Skeletal muscle satellite cell (primary cell): ENCODE measurements around the gene CDC42EP3.
A peak's percentile ranks its signal among the peaks of the same experiment; 100 is the strongest.

Experiments
- H3K27me3 ChIP-seq: 2 replicates; pipeline ENCODE4 v1.7.0; 2013; ENCODE audit warnings: low read length; ENCODE audit not compliant: control insufficient read depth, insufficient read depth
- H3K36me3 ChIP-seq: 2 replicates; pipeline ENCODE4 v1.7.0; 2013; ENCODE audit warnings: mild to moderate bottlenecking, control low read depth, low read length; ENCODE audit not compliant: insufficient read depth
- H3K4me1 ChIP-seq: 2 replicates; pipeline ENCODE4 v1.7.0; 2013; ENCODE audit warnings: low read length; ENCODE audit not compliant: control insufficient read depth, insufficient read depth
- H3K4me2 ChIP-seq: 2 replicates; pipeline ENCODE4 v1.7.0; 2013; ENCODE audit warnings: mild to moderate bottlenecking, low read length
- H3K4me3 ChIP-seq: 2 replicates; pipeline ENCODE4 v1.7.0; 2013; ENCODE audit warnings: low read length
- H3K9ac ChIP-seq: 2 replicates; pipeline ENCODE4 v1.7.0; 2013; ENCODE audit warnings: mild to moderate bottlenecking, low read depth, low read length, moderate library complexity
- H3K9me3 ChIP-seq: replicated peaks from 2 replicates; pipeline ENCODE4 v1.7.0; 2013; ENCODE audit warnings: mild to moderate bottlenecking, control low read depth, low read length

Gene CDC42EP3

DNA sequence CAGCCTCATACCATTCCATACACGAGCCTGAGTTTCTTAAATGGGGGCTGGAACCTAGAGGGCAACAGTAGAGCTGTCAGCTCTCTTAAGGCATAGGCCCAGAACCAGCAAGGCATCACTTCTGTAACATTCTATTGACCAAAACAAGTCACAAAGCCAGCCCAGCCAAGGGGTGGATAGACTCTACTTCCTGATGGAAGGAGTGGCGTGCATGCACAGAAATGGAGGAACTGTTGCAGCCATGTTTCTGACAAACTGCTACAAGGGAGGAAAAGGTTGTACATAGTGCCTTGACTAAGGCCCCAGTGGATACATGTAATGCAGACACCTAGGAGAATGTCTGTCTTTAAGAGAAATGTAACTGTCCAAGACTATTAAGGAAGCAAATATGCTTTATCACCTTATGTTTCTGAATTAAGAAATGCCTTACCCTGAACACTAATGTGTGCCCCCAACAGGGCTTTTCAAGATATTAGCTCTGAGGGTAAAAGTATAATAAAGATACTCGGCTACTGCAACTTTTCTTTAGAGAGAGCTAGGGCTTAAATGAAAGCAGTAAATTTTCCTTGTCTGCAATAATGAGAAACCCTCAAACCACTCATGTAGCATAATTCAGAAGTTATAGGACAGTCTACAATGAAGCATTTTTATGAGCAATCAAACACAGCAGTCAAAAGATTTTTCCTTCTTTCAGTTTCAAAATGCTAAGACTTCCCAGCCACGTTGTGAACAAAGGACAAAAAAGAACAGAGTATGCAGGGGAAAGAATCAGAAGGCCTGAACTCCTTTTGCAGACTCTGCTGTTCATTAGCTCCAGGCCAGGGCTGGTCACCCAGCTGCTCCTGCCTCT lies 35.1 kb upstream of the CDC42EP3 start:
- Histone ChIP-seq H3K9ac (no peak overlapping the region), H3K4me2 (no peak overlapping the region), H3K27me3 (no peaks in the 10 kb centered on the region), H3K4me3 (no peak overlapping the region), H3K36me3 (no peaks in the 10 kb centered on the region), H3K4me1 (peaks cover 25% of the 10 kb centered on the region), H3K9me3 (no peaks in the 10 kb centered on the region)

DNA sequence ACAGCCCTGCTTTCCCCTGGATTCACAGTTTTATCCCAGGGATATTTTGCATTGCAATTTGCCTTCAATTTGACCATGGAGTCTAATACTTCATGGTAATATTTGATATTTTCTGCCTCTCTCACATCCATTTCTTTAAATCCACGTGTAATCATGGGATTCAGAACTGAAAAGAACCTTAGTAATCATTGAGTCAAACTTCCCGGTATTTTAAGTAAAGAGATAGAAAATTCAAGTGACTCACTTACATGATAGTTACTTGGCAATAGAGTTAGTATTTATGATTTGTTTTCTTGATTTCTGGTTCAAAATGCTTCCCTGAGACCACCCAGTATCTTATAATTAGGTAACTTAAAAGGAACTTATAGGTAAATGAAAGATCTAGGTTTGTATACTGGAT lies 33.7 kb upstream of the CDC42EP3 start:
- Histone ChIP-seq H3K27me3 (no peaks in the 10 kb centered on the region), H3K36me3 (no peaks in the 10 kb centered on the region), H3K4me1 (peaks cover 11% of the 10 kb centered on the region), H3K9ac (no peak overlapping the region), H3K9me3 (no peaks in the 10 kb centered on the region), H3K4me3 (no peak overlapping the region), H3K4me2 (no peak overlapping the region)

DNA sequence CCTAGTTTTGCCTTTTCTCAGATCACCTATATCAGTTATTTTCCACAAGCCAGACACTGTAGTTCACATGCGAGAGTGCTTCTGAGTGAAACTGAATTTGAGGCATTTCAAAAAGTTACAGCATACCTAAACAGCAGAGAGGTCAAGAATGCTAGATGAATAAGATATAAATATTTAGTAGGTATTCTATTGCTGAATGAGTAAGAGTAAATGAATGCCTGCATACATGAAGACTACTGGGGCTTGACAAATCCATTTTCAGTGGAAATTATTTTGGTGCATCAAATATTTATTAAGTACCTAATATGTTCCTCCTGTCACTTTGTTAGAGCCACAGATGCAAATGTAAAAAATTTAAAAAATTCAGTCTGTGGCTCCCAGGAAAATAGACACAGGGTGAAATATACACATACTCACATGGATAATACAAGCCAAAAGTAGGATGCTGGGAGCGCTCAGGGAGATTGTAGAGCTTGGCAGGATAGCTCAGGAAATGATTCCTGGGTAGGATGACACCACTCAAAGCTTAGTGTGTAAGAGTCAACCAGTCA lies 27.6 kb upstream of the CDC42EP3 start:
- H3K9me3 ChIP-seq = no peaks in the 10 kb centered on the region
- H3K27me3 ChIP-seq = no peaks in the 10 kb centered on the region
- H3K36me3 ChIP-seq = no peaks in the 10 kb centered on the region
- H3K4me3 ChIP-seq = no peak overlapping the region
- peaks cover 15% of the 10 kb centered on the region for H3K4me1 ChIP-seq
- H3K9ac ChIP-seq = no peak overlapping the region
- no peak overlapping the region for H3K4me2 ChIP-seq

DNA sequence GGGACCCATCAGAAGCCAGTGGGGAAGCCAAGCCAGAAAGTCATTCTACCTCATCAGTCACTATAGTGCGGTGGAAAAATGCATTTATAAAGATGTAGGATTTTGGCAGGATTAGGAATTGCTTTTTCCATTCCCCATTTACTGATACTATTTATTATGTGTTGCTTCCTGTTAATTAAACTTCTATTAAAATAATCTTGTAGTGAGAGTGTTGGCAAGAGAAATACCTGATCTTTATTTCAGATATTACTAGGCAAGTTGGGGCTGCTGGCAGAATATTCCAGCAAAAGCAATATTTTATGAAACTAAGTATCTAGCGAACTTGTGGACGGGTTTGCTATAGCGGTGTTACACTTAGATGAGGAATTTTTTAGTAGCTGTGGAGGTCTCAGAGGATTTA lies 23.9 kb upstream of the CDC42EP3 start:
- Histone ChIP-seq H3K4me1 (peaks cover 15% of the 10 kb centered on the region), H3K4me3 (no peak overlapping the region), H3K9me3 (no peaks in the 10 kb centered on the region), H3K36me3 (no peaks in the 10 kb centered on the region), H3K4me2 (no peak overlapping the region), H3K9ac (no peak overlapping the region), H3K27me3 (no peaks in the 10 kb centered on the region)

DNA sequence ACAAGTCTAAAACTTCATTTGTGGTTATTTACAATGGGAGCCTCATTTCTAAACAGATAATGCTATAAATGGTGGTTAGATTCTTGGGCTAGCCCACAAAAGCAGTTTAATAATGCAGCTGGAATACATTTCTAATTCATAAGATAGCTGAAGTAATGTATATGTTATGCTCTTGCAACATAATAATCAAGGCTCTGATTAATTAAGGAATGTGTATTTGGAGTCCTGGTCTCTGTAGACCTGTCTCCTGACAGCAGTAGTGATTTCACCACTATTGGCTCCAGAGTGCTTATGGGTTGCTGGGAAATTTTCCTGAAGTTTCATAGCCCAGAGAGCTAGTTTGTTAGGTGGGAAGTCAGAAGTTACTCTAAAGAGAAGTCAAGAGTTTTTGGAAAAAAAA lies 21.3 kb upstream of the CDC42EP3 start:
- Histone ChIP-seq H3K36me3 (no peaks in the 10 kb centered on the region), H3K9me3 (no peaks in the 10 kb centered on the region), H3K4me2 (no peak overlapping the region), H3K9ac (no peak overlapping the region), H3K27me3 (no peaks in the 10 kb centered on the region), H3K4me3 (no peak overlapping the region), H3K4me1 (peaks cover 24% of the 10 kb centered on the region)

DNA sequence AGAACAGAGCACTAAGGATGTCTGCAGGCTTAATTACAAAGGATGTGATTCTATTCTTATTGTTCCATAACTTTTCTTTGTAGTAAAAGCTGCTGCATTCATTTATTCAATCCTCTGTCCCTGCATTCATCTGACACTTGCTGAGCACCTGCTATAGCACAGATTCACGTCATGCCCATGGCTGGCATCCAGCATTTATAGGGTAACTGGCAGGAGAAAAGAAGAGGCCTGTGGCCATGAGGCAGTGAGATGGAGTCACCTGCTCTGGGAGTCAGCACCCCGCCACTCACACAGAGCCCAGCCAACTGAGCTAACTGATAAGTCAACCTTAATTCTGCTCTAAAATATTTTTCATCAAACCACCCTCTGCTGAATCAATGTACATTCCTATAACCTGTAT lies 18.3 kb upstream of the CDC42EP3 start:
- Histone ChIP-seq H3K4me1 (peaks cover 34% of the 10 kb centered on the region), H3K4me2 (peak overlapping the region; percentile 53), H3K36me3 (no peaks in the 10 kb centered on the region), H3K27me3 (no peaks in the 10 kb centered on the region), H3K4me3 (no peak overlapping the region), H3K9ac (peak overlapping the region; percentile 65), H3K9me3 (no peaks in the 10 kb centered on the region)

DNA sequence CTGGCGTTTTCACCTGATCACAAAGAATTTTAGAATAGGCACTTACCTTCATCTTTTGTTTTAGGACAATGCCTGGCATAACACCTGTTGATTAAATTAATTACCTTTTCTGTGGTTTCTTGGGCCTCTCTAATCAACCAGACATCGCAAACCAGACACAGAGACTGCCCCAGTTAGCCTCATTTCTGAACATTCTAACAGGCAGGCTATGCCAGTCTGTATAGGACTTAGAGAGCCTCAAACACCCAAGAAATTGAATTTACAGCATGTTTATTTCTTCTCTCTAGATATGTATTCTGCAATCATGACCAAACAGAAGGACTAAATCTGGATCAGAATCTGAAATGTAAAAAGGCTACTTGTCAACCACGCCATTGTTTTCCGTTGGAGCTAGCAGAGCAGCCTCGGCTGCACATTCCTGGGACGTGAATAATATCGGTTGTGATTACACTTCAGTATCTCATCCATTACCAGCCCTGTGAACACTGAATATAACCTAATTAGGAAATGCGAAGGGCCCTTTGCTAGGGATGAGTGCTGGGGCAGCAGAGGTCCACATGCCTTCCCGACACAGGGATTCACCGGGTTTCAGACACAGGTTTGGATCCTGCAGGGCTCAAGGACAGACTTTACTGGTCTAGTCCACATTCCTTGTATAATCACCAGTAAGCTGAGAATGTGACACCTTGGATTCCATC lies 17.5 kb upstream of the CDC42EP3 start:
- Histone ChIP-seq H3K9ac (peak overlapping the region; percentile 65), H3K4me3 (peak overlapping the region; percentile 5), H3K36me3 (no peaks in the 10 kb centered on the region), H3K4me2 (peak overlapping the region; percentile 53), H3K9me3 (no peaks in the 10 kb centered on the region), H3K4me1 (peaks cover 35% of the 10 kb centered on the region), H3K27me3 (no peaks in the 10 kb centered on the region)

DNA sequence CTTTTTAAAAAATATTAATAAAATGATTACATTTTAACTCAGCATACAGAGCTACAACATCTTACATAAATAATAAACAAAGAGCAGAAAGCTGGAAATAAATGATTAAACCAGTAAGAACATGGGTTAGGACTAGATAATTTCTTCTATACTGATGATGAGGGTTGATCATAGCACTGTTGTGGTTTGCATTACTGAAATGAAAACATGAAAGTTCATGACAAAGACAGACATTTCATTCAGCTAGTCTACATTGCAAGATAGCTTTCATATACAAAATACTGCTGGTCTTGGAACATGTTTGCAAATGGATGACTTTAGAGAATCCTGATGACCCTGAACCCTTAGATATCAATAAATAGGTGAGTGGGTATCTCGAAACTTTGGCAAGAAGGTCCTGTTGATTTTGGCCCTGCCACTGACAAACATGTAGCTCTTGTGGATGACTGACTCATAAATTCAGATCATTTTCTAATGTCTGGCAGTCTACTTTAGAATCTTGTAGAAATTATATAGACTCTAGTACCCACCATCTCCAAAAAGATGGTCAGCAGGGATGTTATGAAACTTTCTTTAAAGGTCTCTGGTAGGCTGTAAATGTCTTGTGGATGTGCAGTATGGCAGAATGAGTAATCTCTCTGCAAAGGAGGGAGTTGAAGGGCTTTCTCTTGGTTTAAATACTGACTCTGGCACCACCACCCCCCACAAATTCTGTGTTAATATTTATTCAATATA lies 15.5 kb upstream of the CDC42EP3 start:
- Histone ChIP-seq H3K4me1 (peaks cover 38% of the 10 kb centered on the region), H3K4me2 (peak overlapping the region; percentile 8), H3K36me3 (no peaks in the 10 kb centered on the region), H3K9ac (no peak overlapping the region), H3K27me3 (no peaks in the 10 kb centered on the region), H3K4me3 (no peak overlapping the region), H3K9me3 (no peaks in the 10 kb centered on the region)

DNA sequence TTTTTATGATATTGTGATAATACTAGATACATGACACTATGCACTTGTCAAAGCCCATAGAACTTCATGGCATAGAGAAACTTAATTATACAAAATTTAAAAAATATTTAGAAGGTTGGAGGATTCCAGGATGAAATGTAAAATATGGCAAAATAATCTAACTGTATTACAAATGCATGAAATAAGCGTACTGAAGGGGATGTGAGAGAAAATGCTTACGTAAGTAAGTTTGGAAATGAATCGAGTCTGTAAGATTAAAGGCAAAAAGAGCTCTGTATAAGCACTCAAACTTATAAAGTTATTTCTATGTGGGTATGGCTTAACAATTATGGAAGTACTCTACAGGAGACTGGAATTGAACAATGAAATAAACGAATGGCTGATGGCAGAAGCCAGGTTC lies 13.4 kb upstream of the CDC42EP3 start:
- H3K4me3 ChIP-seq = no peak overlapping the region
- H3K4me2 ChIP-seq = no peak overlapping the region
- no peaks in the 10 kb centered on the region for H3K36me3 ChIP-seq
- H3K27me3 ChIP-seq = no peaks in the 10 kb centered on the region
- peaks cover 35% of the 10 kb centered on the region for H3K4me1 ChIP-seq
- no peaks in the 10 kb centered on the region for H3K9me3 ChIP-seq
- H3K9ac ChIP-seq = no peak overlapping the region

DNA sequence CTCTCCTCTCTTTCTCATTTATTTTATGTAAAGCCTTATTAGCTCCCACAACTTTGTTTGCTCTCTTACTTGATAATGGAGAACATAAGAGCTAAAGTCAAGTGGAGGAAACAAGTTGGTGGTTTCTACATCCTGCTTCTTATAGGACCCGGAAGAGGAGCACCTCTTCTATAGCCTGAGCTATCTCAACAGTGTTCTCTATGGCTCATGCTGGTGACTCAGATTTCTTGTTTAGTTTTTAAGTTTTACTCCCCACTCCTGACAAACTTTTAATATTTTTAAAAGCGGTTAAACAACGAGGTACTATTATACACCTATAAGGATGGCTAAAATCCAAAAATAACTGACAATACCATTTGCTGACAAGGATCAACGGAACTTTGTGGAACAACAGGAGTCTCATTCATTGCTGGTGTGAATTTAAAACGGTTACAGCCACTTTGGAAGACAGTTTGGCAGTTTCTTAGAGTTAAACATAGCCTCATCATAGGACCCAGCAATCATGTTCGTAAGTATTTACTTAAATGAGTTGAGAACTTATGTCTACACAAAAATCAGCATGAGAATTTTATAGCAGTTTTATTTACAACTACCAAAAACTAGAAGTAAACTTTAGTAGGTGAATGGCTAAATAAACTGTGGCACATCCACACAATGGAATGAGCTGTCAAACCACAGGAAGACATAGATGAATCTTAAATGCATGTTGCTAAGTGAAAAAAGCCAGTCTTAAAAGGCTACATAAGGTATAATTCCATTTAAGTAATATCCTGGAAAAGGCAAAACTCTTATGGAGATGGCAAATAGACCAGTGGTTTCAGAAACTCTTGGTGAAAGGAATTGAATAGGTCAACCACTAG lies 12.7 kb upstream of the CDC42EP3 start:
- Histone ChIP-seq H3K9me3 (no peaks in the 10 kb centered on the region), H3K4me3 (no peak overlapping the region), H3K4me1 (peaks cover 28% of the 10 kb centered on the region), H3K27me3 (no peaks in the 10 kb centered on the region), H3K9ac (no peak overlapping the region), H3K4me2 (no peak overlapping the region), H3K36me3 (no peaks in the 10 kb centered on the region)
